HEK293 (cell line): ENCODE data around the gene DPYD.

Experiments used
- CTCF ChIA-PET: fragments of 350-600 bp; formaldehyde crosslinking; extraction: SDS; loops from one replicate; lab custom pipeline; 2021; ENCODE audit warnings: antibody characterized with exemption; lab: Yijun Ruan, JAX
- POLR2A ChIA-PET: fragments of 300-600 bp; formaldehyde crosslinking; extraction: SDS; loops from one replicate; lab custom pipeline; 2020; ENCODE audit warnings: antibody characterized with exemption, inconsistent platforms; lab: Yijun Ruan, JAX
- H3K27ac ChIP-seq: fragments of 200-500 bp; sonication (Bioruptor generic); 2 replicates; pipeline ENCODE4 v1.5.1; 2014; ENCODE audit warnings: low read depth, low read length, control low read depth, inconsistent platforms; ENCODE audit errors: extremely low read depth
- H3K36me3 ChIP-seq, 2 experiments: fragments of 200-500 bp in 1 of 2; sonication (Bioruptor generic) in 1 of 2; 1 replicate in 1 of 2; 2 replicates in 1 of 2; pipeline ENCODE4 v1.5.1; 2014 to 2017; ENCODE audit warnings: inconsistent platforms in 2 of 2, low read length in 2 of 2; ENCODE audit not compliant: control insufficient read depth in 2 of 2, insufficient read depth in 1 of 2
- H3K4me1 ChIP-seq: fragments of 200-500 bp; sonication (Bioruptor generic); 2 replicates; pipeline ENCODE4 v1.5.1; 2014; ENCODE audit warnings: mild to moderate bottlenecking, low read length, inconsistent platforms; ENCODE audit not compliant: control insufficient read depth, insufficient read depth
- H3K4me3 ChIP-seq: 2 replicates; pipeline ENCODE4 v1.5.1; 2011; ENCODE audit warnings: low read depth, mild to moderate bottlenecking, control low read depth, low read length, moderate library complexity
- H3K9me3 ChIP-seq: fragments of 200-500 bp; sonication (Bioruptor generic); 2 replicates; pipeline ENCODE4 v1.5.1; 2014; ENCODE audit warnings: low read depth, low read length, inconsistent platforms; ENCODE audit not compliant: control insufficient read depth, insufficient read depth
- GFI1B ChIP-seq: fragments of 450-650 bp; formaldehyde crosslinking; IDR thresholded peaks from 2 replicates; pipeline ENCODE4 v1.5.1; 2016; ENCODE audit warnings: missing biosample characterization, missing genetic modification characterization
- KLF10 ChIP-seq: fragments of 450-650 bp; IDR thresholded peaks from 2 replicates; pipeline ENCODE4 v1.5.1; 2018; ENCODE audit warnings: missing biosample characterization, mild to moderate bottlenecking, missing genetic modification characterization
- SETDB1 ChIP-seq: IDR thresholded peaks from one replicate; pipeline ENCODE4 v1.6.1; 2017; ENCODE audit warnings: mild to moderate bottlenecking, low read length, moderate library complexity, mixed read lengths; ENCODE audit not compliant: insufficient read length
- SP7 ChIP-seq: fragments of 450-650 bp; formaldehyde crosslinking; IDR thresholded peaks from 2 replicates; pipeline ENCODE4 v1.5.1; 2016; ENCODE audit warnings: missing biosample characterization, missing genetic modification characterization
- ZBTB7A ChIP-seq: fragments of 450-650 bp; formaldehyde crosslinking; IDR thresholded peaks from 2 replicates; pipeline ENCODE4 v1.5.1; 2016; ENCODE audit warnings: low read depth, missing biosample characterization, missing genetic modification characterization
- ZEB2 ChIP-seq: fragments of 450-650 bp; formaldehyde crosslinking; IDR thresholded peaks from 2 replicates; pipeline ENCODE4 v1.5.1; 2016; ENCODE audit warnings: missing biosample characterization, missing genetic modification characterization
- ZFP69B ChIP-seq: fragments of 450-650 bp; formaldehyde crosslinking; IDR thresholded peaks from 2 replicates; pipeline ENCODE4 v1.5.1; 2016; ENCODE audit warnings: missing biosample characterization, missing genetic modification characterization
- ZNF175 ChIP-seq: fragments of 450-650 bp; formaldehyde crosslinking; IDR thresholded peaks from 2 replicates; pipeline ENCODE4 v1.5.1; 2016; ENCODE audit warnings: missing biosample characterization, missing genetic modification characterization
- ZNF211 ChIP-seq: fragments of 450-650 bp; formaldehyde crosslinking; IDR thresholded peaks from 2 replicates; pipeline ENCODE4 v1.5.1; 2016; ENCODE audit warnings: low read depth, missing biosample characterization, missing genetic modification characterization
- ZNF239 ChIP-seq: fragments of 450-650 bp; formaldehyde crosslinking; IDR thresholded peaks from 2 replicates; pipeline ENCODE4 v1.5.1; 2016; ENCODE audit warnings: missing biosample characterization, missing genetic modification characterization
- ZNF366 ChIP-seq: fragments of 450-650 bp; formaldehyde crosslinking; conservative IDR thresholded peaks from 2 replicates; pipeline ENCODE4 v1.5.1; 2016; ENCODE audit warnings: missing biosample characterization, missing genetic modification characterization
- ZNF585B ChIP-seq: fragments of 450-650 bp; formaldehyde crosslinking; IDR thresholded peaks from 2 replicates; pipeline ENCODE4 v1.5.1; 2016; ENCODE audit warnings: missing biosample characterization, missing genetic modification characterization
- ZNF596 ChIP-seq: fragments of 450-650 bp; IDR thresholded peaks from 2 replicates; pipeline ENCODE4 v1.5.0; 2018; ENCODE audit warnings: missing biosample characterization, mild to moderate bottlenecking, missing genetic modification characterization, moderate library complexity
- ZNF600 ChIP-seq: fragments of 450-650 bp; formaldehyde crosslinking; IDR thresholded peaks from 2 replicates; pipeline ENCODE4 v1.5.1; 2016; ENCODE audit warnings: missing biosample characterization, missing genetic modification characterization
- ZNF623 ChIP-seq: fragments of 450-650 bp; formaldehyde crosslinking; IDR thresholded peaks from 2 replicates; pipeline ENCODE4 v1.5.1; 2016; ENCODE audit warnings: missing biosample characterization, missing genetic modification characterization
- ZNF629 ChIP-seq: fragments of 450-650 bp; formaldehyde crosslinking; IDR thresholded peaks from 2 replicates; pipeline ENCODE4 v1.5.1; 2017; ENCODE audit warnings: missing biosample characterization, missing genetic modification characterization
- ZNF664 ChIP-seq: fragments of 450-650 bp; formaldehyde crosslinking; IDR thresholded peaks from 2 replicates; pipeline ENCODE4 v1.5.1; 2016; ENCODE audit warnings: missing biosample characterization, missing genetic modification characterization
- ZNF670 ChIP-seq: fragments of 450-650 bp; formaldehyde crosslinking; IDR thresholded peaks from 2 replicates; pipeline ENCODE4 v1.5.1; 2016; ENCODE audit warnings: missing biosample characterization, missing genetic modification characterization, low read depth
- ZNF701 ChIP-seq: fragments of 450-650 bp; formaldehyde crosslinking; IDR thresholded peaks from 2 replicates; pipeline ENCODE4 v1.5.1; 2016; ENCODE audit warnings: missing biosample characterization, missing genetic modification characterization
- TF ChIP-seq, protein P1 (sequence below): fragments of 450-650 bp; formaldehyde crosslinking; optimal IDR thresholded peaks from 2 replicates; pipeline ENCODE3; 2016; ENCODE audit warnings: missing biosample characterization, mild to moderate bottlenecking, missing genetic modification characterization
- TF ChIP-seq, protein P2 (sequence below): fragments of 450-650 bp; formaldehyde crosslinking; IDR thresholded peaks from 2 replicates; pipeline ENCODE4 v1.5.1; 2016; ENCODE audit warnings: missing biosample characterization, missing genetic modification characterization, low read depth
- TF ChIP-seq, protein P3 (sequence below): fragments of 450-650 bp; formaldehyde crosslinking; IDR thresholded peaks from 2 replicates; pipeline ENCODE4 v1.5.0; 2017; ENCODE audit warnings: missing biosample characterization, missing genetic modification characterization, borderline replicate concordance
- TF ChIP-seq, protein P4 (sequence below): fragments of 450-650 bp; formaldehyde crosslinking; IDR thresholded peaks from 2 replicates; pipeline ENCODE4 v1.5.1; 2016; ENCODE audit warnings: missing biosample characterization, missing genetic modification characterization
- TF ChIP-seq, protein P5 (sequence below): fragments of 450-650 bp; formaldehyde crosslinking; IDR thresholded peaks from 2 replicates; pipeline ENCODE4 v1.5.1; 2016; ENCODE audit warnings: missing biosample characterization, missing genetic modification characterization

The DPYD gene

DNA sequence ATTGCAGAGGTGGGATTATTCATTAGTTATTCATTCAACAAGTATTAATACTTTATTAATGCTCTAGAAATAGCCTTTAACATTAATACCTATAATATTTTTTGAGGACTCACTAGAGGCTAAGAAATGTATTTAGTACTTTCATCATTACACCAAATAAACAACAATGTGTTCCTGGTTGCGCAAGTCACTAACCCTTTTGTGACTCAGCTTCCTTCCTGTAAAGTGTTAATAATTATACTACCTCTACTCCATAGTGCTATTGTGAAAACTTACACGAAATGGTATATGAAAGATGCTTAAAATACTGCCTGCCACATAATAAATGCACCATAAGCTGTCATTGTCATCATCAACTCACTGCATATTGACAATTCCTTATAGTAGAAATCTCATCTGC, 431.0 kb downstream of the DPYD start:
- ChIA-PET POLR2A (no interaction called here), CTCF (no interaction called here)
- Histone ChIP-seq H3K27ac (no peak overlapping the region), H3K36me3 (no peaks in the 10 kb centered on the region), H3K9me3 (no peaks in the 10 kb centered on the region), H3K4me3 (no peak overlapping the region), H3K4me1 (no peaks in the 10 kb centered on the region)
- TF ChIP-seq, protein P1, sequence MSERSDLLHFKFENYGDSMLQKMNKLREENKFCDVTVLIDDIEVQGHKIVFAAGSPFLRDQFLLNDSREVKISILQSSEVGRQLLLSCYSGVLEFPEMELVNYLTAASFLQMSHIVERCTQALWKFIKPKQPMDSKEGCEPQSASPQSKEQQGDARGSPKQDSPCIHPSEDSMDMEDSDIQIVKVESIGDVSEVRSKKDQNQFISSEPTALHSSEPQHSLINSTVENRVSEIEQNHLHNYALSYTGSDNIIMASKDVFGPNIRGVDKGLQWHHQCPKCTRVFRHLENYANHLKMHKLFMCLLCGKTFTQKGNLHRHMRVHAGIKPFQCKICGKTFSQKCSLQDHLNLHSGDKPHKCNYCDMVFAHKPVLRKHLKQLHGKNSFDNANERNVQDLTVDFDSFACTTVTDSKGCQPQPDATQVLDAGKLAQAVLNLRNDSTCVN (tag by site-specific recombination): no peak
- TF ChIP-seq ZNF366 (tag by site-specific recombination) (no peak), ZNF175 (tag by site-specific recombination) (no peak), ZNF596 (tag by site-specific recombination) (no peak), ZNF670 (tag by site-specific recombination) (no peak), SETDB1 (no peak), ZNF623 (no peak), ZBTB7A (no peak), GFI1B (tag by site-specific recombination) (no peak), ZFP69B (tag by site-specific recombination) (no peak), ZEB2 (tag by site-specific recombination) (no peak), ZNF585B (tag by site-specific recombination) (no peak), KLF10 (tag by site-specific recombination) (no peak), ZNF211 (tag by site-specific recombination) (no peak), ZNF239 (no peak)
- TF ChIP-seq, protein P2, sequence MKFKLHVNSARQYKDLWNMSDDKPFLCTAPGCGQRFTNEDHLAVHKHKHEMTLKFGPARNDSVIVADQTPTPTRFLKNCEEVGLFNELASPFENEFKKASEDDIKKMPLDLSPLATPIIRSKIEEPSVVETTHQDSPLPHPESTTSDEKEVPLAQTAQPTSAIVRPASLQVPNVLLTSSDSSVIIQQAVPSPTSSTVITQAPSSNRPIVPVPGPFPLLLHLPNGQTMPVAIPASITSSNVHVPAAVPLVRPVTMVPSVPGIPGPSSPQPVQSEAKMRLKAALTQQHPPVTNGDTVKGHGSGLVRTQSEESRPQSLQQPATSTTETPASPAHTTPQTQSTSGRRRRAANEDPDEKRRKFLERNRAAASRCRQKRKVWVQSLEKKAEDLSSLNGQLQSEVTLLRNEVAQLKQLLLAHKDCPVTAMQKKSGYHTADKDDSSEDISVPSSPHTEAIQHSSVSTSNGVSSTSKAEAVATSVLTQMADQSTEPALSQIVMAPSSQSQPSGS (tag by site-specific recombination): no peak
- TF ChIP-seq, protein P3, sequence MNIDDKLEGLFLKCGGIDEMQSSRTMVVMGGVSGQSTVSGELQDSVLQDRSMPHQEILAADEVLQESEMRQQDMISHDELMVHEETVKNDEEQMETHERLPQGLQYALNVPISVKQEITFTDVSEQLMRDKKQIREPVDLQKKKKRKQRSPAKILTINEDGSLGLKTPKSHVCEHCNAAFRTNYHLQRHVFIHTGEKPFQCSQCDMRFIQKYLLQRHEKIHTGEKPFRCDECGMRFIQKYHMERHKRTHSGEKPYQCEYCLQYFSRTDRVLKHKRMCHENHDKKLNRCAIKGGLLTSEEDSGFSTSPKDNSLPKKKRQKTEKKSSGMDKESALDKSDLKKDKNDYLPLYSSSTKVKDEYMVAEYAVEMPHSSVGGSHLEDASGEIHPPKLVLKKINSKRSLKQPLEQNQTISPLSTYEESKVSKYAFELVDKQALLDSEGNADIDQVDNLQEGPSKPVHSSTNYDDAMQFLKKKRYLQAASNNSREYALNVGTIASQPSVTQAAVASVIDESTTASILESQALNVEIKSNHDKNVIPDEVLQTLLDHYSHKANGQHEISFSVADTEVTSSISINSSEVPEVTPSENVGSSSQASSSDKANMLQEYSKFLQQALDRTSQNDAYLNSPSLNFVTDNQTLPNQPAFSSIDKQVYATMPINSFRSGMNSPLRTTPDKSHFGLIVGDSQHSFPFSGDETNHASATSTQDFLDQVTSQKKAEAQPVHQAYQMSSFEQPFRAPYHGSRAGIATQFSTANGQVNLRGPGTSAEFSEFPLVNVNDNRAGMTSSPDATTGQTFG (tag by site-specific recombination): no peak
- TF ChIP-seq, protein P4, sequence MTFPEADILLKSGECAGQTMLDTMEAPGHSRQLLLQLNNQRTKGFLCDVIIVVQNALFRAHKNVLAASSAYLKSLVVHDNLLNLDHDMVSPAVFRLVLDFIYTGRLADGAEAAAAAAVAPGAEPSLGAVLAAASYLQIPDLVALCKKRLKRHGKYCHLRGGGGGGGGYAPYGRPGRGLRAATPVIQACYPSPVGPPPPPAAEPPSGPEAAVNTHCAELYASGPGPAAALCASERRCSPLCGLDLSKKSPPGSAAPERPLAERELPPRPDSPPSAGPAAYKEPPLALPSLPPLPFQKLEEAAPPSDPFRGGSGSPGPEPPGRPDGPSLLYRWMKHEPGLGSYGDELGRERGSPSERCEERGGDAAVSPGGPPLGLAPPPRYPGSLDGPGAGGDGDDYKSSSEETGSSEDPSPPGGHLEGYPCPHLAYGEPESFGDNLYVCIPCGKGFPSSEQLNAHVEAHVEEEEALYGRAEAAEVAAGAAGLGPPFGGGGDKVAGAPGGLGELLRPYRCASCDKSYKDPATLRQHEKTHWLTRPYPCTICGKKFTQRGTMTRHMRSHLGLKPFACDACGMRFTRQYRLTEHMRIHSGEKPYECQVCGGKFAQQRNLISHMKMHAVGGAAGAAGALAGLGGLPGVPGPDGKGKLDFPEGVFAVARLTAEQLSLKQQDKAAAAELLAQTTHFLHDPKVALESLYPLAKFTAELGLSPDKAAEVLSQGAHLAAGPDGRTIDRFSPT (tag by site-specific recombination): no peak

DNA sequence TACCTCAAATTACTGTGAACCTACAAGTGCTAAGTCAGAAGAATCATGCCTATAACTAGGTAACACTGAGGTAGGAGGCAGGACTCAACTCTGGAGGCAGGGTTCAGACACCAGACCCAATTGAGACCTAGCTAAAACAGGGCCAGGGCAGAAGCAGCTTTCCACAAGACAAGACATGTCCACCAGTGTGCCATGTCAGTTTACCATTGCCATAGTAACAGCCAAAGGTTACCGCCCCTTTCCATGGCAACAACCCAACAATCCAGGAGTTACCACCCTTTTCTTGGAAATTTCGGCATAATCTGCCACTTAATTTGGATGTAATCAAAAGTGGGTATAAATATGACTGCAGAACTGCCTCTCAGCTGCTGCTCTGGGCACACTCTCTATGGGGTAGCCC, 432.3 kb downstream of the DPYD start:
- no peak overlapping the region for H3K27ac ChIP-seq
- no peak overlapping the region for H3K4me3 ChIP-seq
- no peaks in the 10 kb centered on the region for H3K4me1 ChIP-seq
- POLR2A ChIA-PET: interaction anchor here (0.5 kb wide), 1 partner anchor 99 kb away, joined by 3 read pairs; no protein-coding TSS in a partner anchor
- H3K9me3 ChIP-seq: no peaks in the 10 kb centered on the region
- CTCF ChIA-PET: no interaction called here
- H3K36me3 ChIP-seq: no peaks in the 10 kb centered on the region
- no peak for TF ChIP-seq ZNF701 (tag by site-specific recombination)
- no peak for TF ChIP-seq ZNF600
- TF ChIP-seq, protein P5, sequence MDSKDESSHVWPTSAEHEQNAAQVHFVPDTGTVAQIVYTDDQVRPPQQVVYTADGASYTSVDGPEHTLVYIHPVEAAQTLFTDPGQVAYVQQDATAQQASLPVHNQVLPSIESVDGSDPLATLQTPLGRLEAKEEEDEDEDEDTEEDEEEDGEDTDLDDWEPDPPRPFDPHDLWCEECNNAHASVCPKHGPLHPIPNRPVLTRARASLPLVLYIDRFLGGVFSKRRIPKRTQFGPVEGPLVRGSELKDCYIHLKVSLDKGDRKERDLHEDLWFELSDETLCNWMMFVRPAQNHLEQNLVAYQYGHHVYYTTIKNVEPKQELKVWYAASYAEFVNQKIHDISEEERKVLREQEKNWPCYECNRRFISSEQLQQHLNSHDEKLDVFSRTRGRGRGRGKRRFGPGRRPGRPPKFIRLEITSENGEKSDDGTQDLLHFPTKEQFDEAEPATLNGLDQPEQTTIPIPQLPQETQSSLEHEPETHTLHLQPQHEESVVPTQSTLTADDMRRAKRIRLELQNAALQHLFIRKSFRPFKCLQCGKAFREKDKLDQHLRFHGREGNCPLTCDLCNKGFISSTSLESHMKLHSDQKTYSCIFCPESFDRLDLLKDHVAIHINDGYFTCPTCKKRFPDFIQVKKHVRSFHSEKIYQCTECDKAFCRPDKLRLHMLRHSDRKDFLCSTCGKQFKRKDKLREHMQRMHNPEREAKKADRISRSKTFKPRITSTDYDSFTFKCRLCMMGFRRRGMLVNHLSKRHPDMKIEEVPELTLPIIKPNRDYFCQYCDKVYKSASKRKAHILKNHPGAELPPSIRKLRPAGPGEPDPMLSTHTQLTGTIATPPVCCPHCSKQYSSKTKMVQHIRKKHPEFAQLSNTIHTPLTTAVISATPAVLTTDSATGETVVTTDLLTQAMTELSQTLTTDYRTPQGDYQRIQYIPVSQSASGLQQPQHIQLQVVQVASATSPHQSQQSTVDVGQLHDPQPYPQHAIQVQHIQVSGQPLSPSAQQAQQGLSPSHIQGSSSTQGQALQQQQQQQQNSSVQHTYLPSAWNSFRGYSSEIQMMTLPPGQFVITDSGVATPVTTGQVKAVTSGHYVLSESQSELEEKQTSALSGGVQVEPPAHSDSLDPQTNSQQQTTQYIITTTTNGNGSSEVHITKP (tag by site-specific recombination): no peak
- no peak for TF ChIP-seq SP7 (tag by site-specific recombination)
- TF ChIP-seq ZNF629 (tag by site-specific recombination): no peak
- TF ChIP-seq, protein P1 (tag by site-specific recombination): no peak
- TF ChIP-seq ZNF664 (tag by site-specific recombination): no peak
